ENCODE measurements around the gene TBC1D14. TPM values are rescaled to one million over a fixed set of nuclear protein-coding genes. Genes with fewer than 3 reads are reported as not detected.
A peak's percentile ranks its signal among the peaks of the same experiment; 100 is the strongest.

TBC1D14 gene
- total RNA-seq, 1 experiment from 2014 or later: 54.0 TPM

DNA sequence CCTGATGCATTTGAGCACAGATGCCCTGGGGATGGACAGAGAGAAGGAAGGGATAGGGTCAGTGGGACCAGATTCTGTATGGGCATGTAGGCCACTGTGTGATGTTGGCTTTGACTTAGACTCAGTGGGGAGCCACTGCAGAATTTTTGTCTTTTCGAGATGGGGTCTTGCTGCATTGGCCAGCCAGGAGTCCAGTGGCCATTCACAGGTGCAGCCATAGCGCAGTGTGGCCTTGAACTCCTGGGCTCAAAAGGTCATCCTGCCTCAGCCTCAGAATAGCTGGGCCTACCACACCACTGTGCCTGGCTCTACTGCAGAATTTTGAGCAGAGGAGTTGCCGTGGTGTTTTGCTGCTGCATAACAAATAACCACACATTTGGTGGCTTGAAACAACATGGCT is 22.8 kb downstream of the TBC1D14 start:
- Mint-ChIP-seq H3K27me3 (ENCODE audit: insufficient read depth, unreplicated experiment) (no peaks in the 10 kb centered on the region), H3K36me3 (ENCODE audit: insufficient read depth, unreplicated experiment) (peaks cover 61% of the 10 kb centered on the region), H3K4me3 (ENCODE audit: unreplicated experiment) (no peak overlapping the region), H3K9me3 (ENCODE audit: unreplicated experiment) (peaks cover 7% of the 10 kb centered on the region), H3K27ac (ENCODE audit: unreplicated experiment) (no peak overlapping the region), H3K4me1 (ENCODE audit: low read depth, unreplicated experiment) (peaks cover 30% of the 10 kb centered on the region)
- TF ChIP-seq, protein P1, sequence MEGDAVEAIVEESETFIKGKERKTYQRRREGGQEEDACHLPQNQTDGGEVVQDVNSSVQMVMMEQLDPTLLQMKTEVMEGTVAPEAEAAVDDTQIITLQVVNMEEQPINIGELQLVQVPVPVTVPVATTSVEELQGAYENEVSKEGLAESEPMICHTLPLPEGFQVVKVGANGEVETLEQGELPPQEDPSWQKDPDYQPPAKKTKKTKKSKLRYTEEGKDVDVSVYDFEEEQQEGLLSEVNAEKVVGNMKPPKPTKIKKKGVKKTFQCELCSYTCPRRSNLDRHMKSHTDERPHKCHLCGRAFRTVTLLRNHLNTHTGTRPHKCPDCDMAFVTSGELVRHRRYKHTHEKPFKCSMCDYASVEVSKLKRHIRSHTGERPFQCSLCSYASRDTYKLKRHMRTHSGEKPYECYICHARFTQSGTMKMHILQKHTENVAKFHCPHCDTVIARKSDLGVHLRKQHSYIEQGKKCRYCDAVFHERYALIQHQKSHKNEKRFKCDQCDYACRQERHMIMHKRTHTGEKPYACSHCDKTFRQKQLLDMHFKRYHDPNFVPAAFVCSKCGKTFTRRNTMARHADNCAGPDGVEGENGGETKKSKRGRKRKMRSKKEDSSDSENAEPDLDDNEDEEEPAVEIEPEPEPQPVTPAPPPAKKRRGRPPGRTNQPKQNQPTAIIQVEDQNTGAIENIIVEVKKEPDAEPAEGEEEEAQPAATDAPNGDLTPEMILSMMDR (IDR thresholded peaks at IDR 0.05; ENCODE audit: insufficient read depth in 1 of 2, low read depth in 1 of 2, low read length in 1 of 2, severe bottlenecking in 1 of 2, unreplicated experiment in 1 of 2): no peak
- BruUV-seq (replicated peaks): no TSS peak
- Histone ChIP-seq H3K4me1 (peaks cover 15% of the 10 kb centered on the region), H3K4me3 (ENCODE audit: low read depth, low read length) (no peak overlapping the region), H3K9me3 (no peaks in the 10 kb centered on the region), H3K36me3 (ENCODE audit: control insufficient read depth, insufficient read depth, low read length) (no peaks in the 10 kb centered on the region; the same call in 1 of the 2 replicates), H3K27me3 (replicated peaks; ENCODE audit: control insufficient read depth, insufficient read depth, low read length) (no peaks in the 10 kb centered on the region)
- DNase-seq: no peak
- intact Hi-C loops (cut with micrococcal nuclease; ENCODE audit: unreplicated experiment): no loop called here
- ChIA-PET CTCF (no interaction called here), POLR2A (no interaction called here)

DNA sequence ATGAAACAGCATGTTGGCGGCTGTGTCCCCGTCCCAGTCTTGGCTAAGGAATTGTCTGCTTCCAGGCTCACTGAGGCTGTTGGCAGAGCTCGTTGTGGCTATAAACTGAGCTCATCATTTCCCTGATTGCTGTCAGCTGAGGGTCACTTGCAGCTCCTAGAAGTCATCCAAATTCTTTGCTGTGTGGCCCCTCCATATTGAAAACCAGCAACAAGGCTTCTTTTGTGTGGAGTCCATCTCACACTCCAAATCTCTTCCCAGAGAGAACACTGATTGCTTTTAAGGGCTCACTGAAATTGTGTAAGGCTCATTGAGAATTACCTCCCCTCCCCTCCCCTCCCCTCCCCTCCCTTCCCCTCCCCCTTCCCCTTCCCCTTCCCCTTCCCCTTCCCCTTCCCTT is 23.3 kb downstream of the TBC1D14 start:
- ChIA-PET POLR2A (no interaction called here), CTCF (no interaction called here)
- Histone ChIP-seq H3K4me1 (peaks cover 16% of the 10 kb centered on the region), H3K9me3 (no peaks in the 10 kb centered on the region), H3K27me3 (replicated peaks; ENCODE audit: control insufficient read depth, insufficient read depth, low read length) (no peaks in the 10 kb centered on the region), H3K36me3 (ENCODE audit: control insufficient read depth, insufficient read depth, low read length) (no peaks in the 10 kb centered on the region; the same call in 1 of the 2 replicates), H3K4me3 (ENCODE audit: low read depth, low read length) (no peak overlapping the region)
- Mint-ChIP-seq H3K36me3 (ENCODE audit: insufficient read depth, unreplicated experiment) (peaks cover 63% of the 10 kb centered on the region), H3K4me1 (ENCODE audit: low read depth, unreplicated experiment) (peaks cover 30% of the 10 kb centered on the region), H3K4me3 (ENCODE audit: unreplicated experiment) (no peak overlapping the region), H3K27ac (ENCODE audit: unreplicated experiment) (no peak overlapping the region), H3K27me3 (ENCODE audit: insufficient read depth, unreplicated experiment) (no peaks in the 10 kb centered on the region), H3K9me3 (ENCODE audit: unreplicated experiment) (peaks cover 7% of the 10 kb centered on the region)
- DNase-seq: no peak
- BruUV-seq (replicated peaks): no TSS peak
- intact Hi-C loops (cut with micrococcal nuclease; ENCODE audit: unreplicated experiment): no loop called here
- TF ChIP-seq, protein P1 (IDR thresholded peaks at IDR 0.05; ENCODE audit: insufficient read depth in 1 of 2, low read depth in 1 of 2, low read length in 1 of 2, severe bottlenecking in 1 of 2, unreplicated experiment in 1 of 2): no peak

DNA sequence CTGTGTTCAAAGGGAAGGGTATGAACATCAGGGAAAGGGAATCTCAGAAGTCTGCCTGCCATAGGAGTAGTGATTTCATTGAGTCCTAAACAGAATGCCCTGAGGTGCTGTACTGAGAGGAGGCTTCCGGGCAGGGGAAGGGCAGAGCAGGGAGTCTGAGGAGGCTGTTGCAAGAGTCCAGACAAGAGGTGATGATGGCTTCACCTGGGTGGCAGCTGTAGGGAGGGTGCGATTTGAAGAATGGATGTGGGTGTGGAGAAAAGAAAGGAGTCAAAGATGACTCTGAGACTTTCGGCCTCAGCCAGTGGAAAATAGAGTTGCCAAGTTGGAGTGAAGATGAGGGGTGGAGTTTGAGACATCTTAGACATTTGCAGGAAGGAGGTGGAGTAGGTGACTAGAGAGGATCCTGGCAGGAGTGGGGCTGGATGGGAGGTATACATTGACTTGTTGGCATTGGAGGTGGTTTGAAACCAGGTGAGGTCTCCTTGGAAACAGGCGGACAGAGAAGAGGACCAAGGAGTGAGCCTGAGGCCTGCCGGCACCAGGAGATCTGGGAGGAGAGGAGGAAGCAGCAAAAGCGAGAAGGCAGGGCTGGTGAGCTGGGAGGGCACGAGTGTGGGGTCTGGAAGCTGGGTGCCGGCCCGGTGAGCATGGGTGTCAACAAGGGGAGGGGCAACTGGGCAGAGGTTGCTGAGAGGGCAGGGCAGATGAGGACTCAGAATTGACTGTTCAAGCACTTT is 24.2 kb downstream of the TBC1D14 start:
- no peaks in the 10 kb centered on the region for H3K9me3 ChIP-seq
- Mint-ChIP-seq H3K27me3 (ENCODE audit: insufficient read depth, unreplicated experiment) (no peaks in the 10 kb centered on the region), H3K27ac (ENCODE audit: unreplicated experiment) (peak overlapping the region; percentile 74), H3K4me3 (ENCODE audit: unreplicated experiment) (no peak overlapping the region), H3K4me1 (ENCODE audit: low read depth, unreplicated experiment) (peaks cover 29% of the 10 kb centered on the region), H3K9me3 (ENCODE audit: unreplicated experiment) (peaks cover 7% of the 10 kb centered on the region), H3K36me3 (ENCODE audit: insufficient read depth, unreplicated experiment) (peaks cover 63% of the 10 kb centered on the region)
- peaks cover 16% of the 10 kb centered on the region for H3K4me1 ChIP-seq
- intact Hi-C loops (cut with micrococcal nuclease; ENCODE audit: unreplicated experiment): no loop called here
- no peak overlapping the region for H3K4me3 ChIP-seq (ENCODE audit: low read depth, low read length)
- TF ChIP-seq, protein P1 (IDR thresholded peaks at IDR 0.05; ENCODE audit: insufficient read depth in 1 of 2, low read depth in 1 of 2, low read length in 1 of 2, severe bottlenecking in 1 of 2, unreplicated experiment in 1 of 2): no peak
- no TSS peak for BruUV-seq (replicated peaks)
- POLR2A ChIA-PET: no interaction called here
- no peaks in the 10 kb centered on the region for H3K27me3 ChIP-seq (replicated peaks; ENCODE audit: control insufficient read depth, insufficient read depth, low read length)
- CTCF ChIA-PET: interaction anchor here (1.3 to 1.4 kb wide), 2 partner anchors 9 to 16 kb away, joined by 3 to 5 read pairs; no protein-coding TSS in a partner anchor
- no peaks in the 10 kb centered on the region; the same call in none of the 2 replicates for H3K36me3 ChIP-seq (ENCODE audit: control insufficient read depth, insufficient read depth, low read length)
- no peak for DNase-seq
